SK-N-SH (cell line): ENCODE results near the gene OAS1. TPM values are rescaled to one million over a fixed set of nuclear protein-coding genes. Genes with fewer than 3 reads are reported as not detected.

Experiments
- CTCF ChIA-PET: fragments of 300-600, 350-600 bp; formaldehyde crosslinking; extraction: SDS; loops from one replicate; lab custom pipeline; 2021; lab: Yijun Ruan, JAX
- POLR2A ChIA-PET: fragments of 350-600 bp; sonication (Branson Sonifier 250); formaldehyde crosslinking; extraction: SDS; loops from one replicate; lab custom pipeline; 2020; ENCODE audit warnings: antibody characterized with exemption, inconsistent platforms; lab: Yijun Ruan, JAX
- DNase-seq: peaks from one replicate; pipeline ENCODE4 v3.0.0; 2012
- H2AFZ ChIP-seq: fragments of 200-600 bp; sonication (generic); 2 replicates; pipeline ENCODE4 v1.8.1; 2016; ENCODE audit warnings: antibody characterized with exemption, mild to moderate bottlenecking, low read depth
- H3F3A ChIP-seq: fragments of 200-600 bp; sonication (generic); replicated peaks from 2 replicates; pipeline ENCODE3; 2016; ENCODE audit warnings: antibody characterized with exemption, mild to moderate bottlenecking; ENCODE audit not compliant: insufficient read depth
- H3K27ac ChIP-seq, 2 experiments: fragments of 200-500 bp in 1 of 2; fragments of 200-600 bp in 1 of 2; sonication (Bioruptor generic) in 1 of 2; sonication (generic), shearing (Covaris generic) in 1 of 2; 2 replicates each; pipeline versions ENCODE4 v1.5.1 to v1.6.1; 2014 to 2016; ENCODE audit warnings: low read depth in 2 of 2, inconsistent platforms in 1 of 2, low read length in 1 of 2, mild to moderate bottlenecking in 1 of 2, mixed read lengths in 1 of 2
- H3K27me3 ChIP-seq: fragments of 200-600 bp; sonication (generic), shearing (Covaris generic); 2 replicates; pipeline ENCODE4 v1.6.1; 2016; ENCODE audit warnings: mixed run types; ENCODE audit not compliant: insufficient read depth
- H3K36me3 ChIP-seq, 2 experiments: fragments of 200-500 bp in 1 of 2; fragments of 200-600 bp in 1 of 2; sonication (Bioruptor generic) in 1 of 2; sonication (generic) in 1 of 2; replicated peaks in 1 of 2; 2 replicates each; pipeline versions ENCODE3 to v1.5.1; 2014 to 2016; ENCODE audit warnings: low read length in 1 of 2, mild to moderate bottlenecking in 1 of 2; ENCODE audit not compliant: insufficient read depth in 2 of 2, control insufficient read depth in 1 of 2
- H3K4me1 ChIP-seq, 2 experiments: fragments of 200-500 bp in 1 of 2; fragments of 200-600 bp in 1 of 2; sonication (Bioruptor generic) in 1 of 2; sonication (generic), shearing (Covaris generic) in 1 of 2; 2 replicates each; pipeline versions ENCODE4 v1.5.1 to v1.6.1; 2014 to 2016; ENCODE audit warnings: low read depth in 1 of 2, low read length in 1 of 2, mixed run types in 1 of 2; ENCODE audit not compliant: insufficient read depth in 2 of 2, control insufficient read depth in 1 of 2
- H3K4me2 ChIP-seq: fragments of 200-600 bp; sonication (generic), shearing (Covaris generic); 2 replicates; pipeline ENCODE4 v1.6.1; 2017; ENCODE audit warnings: mixed run types
- H3K4me3 ChIP-seq, 2 experiments: fragments of 200-500 bp in 1 of 2; fragments of 200-600 bp in 1 of 2; sonication (Bioruptor generic) in 1 of 2; sonication (generic), shearing (Covaris generic) in 1 of 2; 2 replicates each; pipeline versions ENCODE4 v1.5.1 to v1.8.1; 2014 to 2016; ENCODE audit warnings: low read depth in 2 of 2, inconsistent platforms in 1 of 2, low read length in 1 of 2, mild to moderate bottlenecking in 1 of 2, mixed read lengths in 1 of 2, moderate library complexity in 1 of 2
- H3K79me2 ChIP-seq: fragments of 200-600 bp; sonication (generic); 2 replicates; pipeline ENCODE4 v1.8.1; 2017; ENCODE audit warnings: mild to moderate bottlenecking; ENCODE audit not compliant: insufficient read depth
- H3K9ac ChIP-seq: fragments of 200-600 bp; sonication (generic); 2 replicates; pipeline ENCODE4 v1.6.1; 2017; ENCODE audit warnings: mixed run types
- H3K9me2 ChIP-seq: fragments of 200-600 bp; sonication (generic); 2 replicates; pipeline ENCODE4 v1.6.1; 2017; ENCODE audit warnings: mixed run types
- H3K9me3 ChIP-seq: fragments of 200-600 bp; sonication (generic); 2 replicates; pipeline ENCODE4 v1.6.1; 2017; ENCODE audit warnings: mixed run types, mild to moderate bottlenecking, moderate library complexity
- H4K20me1 ChIP-seq: fragments of 200-600 bp; sonication (generic); 2 replicates; pipeline ENCODE4 v1.6.1; 2017; ENCODE audit warnings: mild to moderate bottlenecking, mixed run types; ENCODE audit not compliant: insufficient read depth
- CTCF ChIP-seq: fragments of 200-600 bp; sonication (generic); IDR thresholded peaks from 2 replicates; pipeline ENCODE4 v1.6.1; 2017; ENCODE audit warnings: antibody characterized with exemption, mild to moderate bottlenecking, moderate library complexity
- ELF1 ChIP-seq: IDR thresholded peaks from 2 replicates; pipeline ENCODE4 v1.4.0; 2012
- EP300 ChIP-seq, 2 experiments: IDR thresholded peaks; 2 replicates each; pipeline versions ENCODE4 v1.4.0 to v1.6.1; 2012; ENCODE audit warnings: borderline replicate concordance in 1 of 2, low read depth in 1 of 2, low read length in 1 of 2
- EZH2phosphoT487 ChIP-seq: fragments of 200-600 bp; sonication (generic); IDR thresholded peaks from 2 replicates; pipeline ENCODE4 v1.6.1; 2017; ENCODE audit warnings: low read depth, mixed run types, mild to moderate bottlenecking, antibody characterized with exemption, moderate library complexity, borderline replicate concordance
- FOSL2 ChIP-seq: IDR thresholded peaks from 2 replicates; pipeline ENCODE4 v1.4.0; 2012; ENCODE audit warnings: low read depth, mild to moderate bottlenecking, moderate library complexity, borderline replicate concordance
- FOXJ3 ChIP-seq: sonication (generic); formaldehyde crosslinking; IDR thresholded peaks from 2 replicates; pipeline ENCODE4 v1.5.1; 2020; ENCODE audit warnings: mild to moderate bottlenecking, missing genetic modification reagents
- IRF3 ChIP-seq: fragments of 150-350 bp; IDR thresholded peaks from 2 replicates; pipeline ENCODE4 v1.6.1; 2016; ENCODE audit warnings: mild to moderate bottlenecking, low read depth, low read length
- JUND ChIP-seq: IDR thresholded peaks from 2 replicates; pipeline ENCODE4 v1.4.0; 2012
- MEF2A ChIP-seq: IDR thresholded peaks from 2 replicates; pipeline ENCODE4 v1.4.0; 2012; ENCODE audit warnings: low read depth, borderline replicate concordance
- MXI1 ChIP-seq: IDR thresholded peaks from 2 replicates; pipeline ENCODE4 v1.6.1; 2012; ENCODE audit warnings: mild to moderate bottlenecking, low read depth, low read length, improper control_type of control experiment
- NFIC ChIP-seq: IDR thresholded peaks from 2 replicates; pipeline ENCODE4 v1.4.0; 2012; ENCODE audit warnings: borderline replicate concordance
- NRF1 ChIP-seq: IDR thresholded peaks from 2 replicates; pipeline ENCODE4 v1.6.1; 2012; ENCODE audit warnings: low read depth, mild to moderate bottlenecking, low read length
- PBX3 ChIP-seq: IDR thresholded peaks from 2 replicates; pipeline ENCODE4; 2012
- POLR2AphosphoS5 ChIP-seq: IDR thresholded peaks from 2 replicates; pipeline ENCODE4 v1.6.1; 2012; ENCODE audit warnings: low read depth, low read length
- RAD21 ChIP-seq: IDR thresholded peaks from 2 replicates; pipeline ENCODE4 v1.6.1; 2012; ENCODE audit warnings: mild to moderate bottlenecking, low read length
- RCOR1 ChIP-seq: fragments of 150-350 bp; IDR thresholded peaks from 2 replicates; pipeline ENCODE4 v1.6.1; 2017; ENCODE audit warnings: antibody characterized with exemption, low read length
- REST ChIP-seq: IDR thresholded peaks from 2 replicates; pipeline ENCODE4 v1.6.1; 2012; ENCODE audit warnings: mild to moderate bottlenecking, low read depth, low read length, moderate library complexity
- SMC3 ChIP-seq: IDR thresholded peaks from 2 replicates; pipeline ENCODE4 v1.6.1; 2012; ENCODE audit warnings: low read depth, low read length, improper control_type of control experiment
- TAF1 ChIP-seq: IDR thresholded peaks from 2 replicates; pipeline ENCODE4 v1.6.1; 2012; ENCODE audit warnings: low read depth, mild to moderate bottlenecking, low read length, moderate library complexity, borderline replicate concordance
- TCF12 ChIP-seq: IDR thresholded peaks from 2 replicates; pipeline ENCODE4 v1.4.0; 2012
- USF2 ChIP-seq: fragments of 150-350 bp; IDR thresholded peaks from 2 replicates; pipeline ENCODE4 v1.6.1; 2017; ENCODE audit warnings: antibody characterized with exemption, low read length, low read depth, borderline replicate concordance
- WGBS: methylation state at CpG from one replicate; pipeline ENCODE4 v1.1.6; 2017; ENCODE audit warnings: low lambda C conversion rate; 5-methylcytosine and 5-hydroxymethylcytosine counted together
- polyA plus RNA-seq, 3 experiments: library from polyadenylated mRNA; depleted of rRNA; stranded (reverse); fragments of >200 nt; gene quantifications; 2 replicates each; pipeline ENCODE4 v1.2.3, GENCODE V29; 2012

Gene OAS1
- polyA plus RNA-seq, 1 of the 3 experiments (the other 2 are of a cell fraction): 1.1 TPM

GRCh38 chr12:112937741-112938719 is 31.3 kb downstream of the OAS1 start, which contains the start of gene OAS3:
Gene OAS3 (plus strand): TSS chr12:112938474. CDS start chr12:112938531, 57 bp downstream.
- peak within 1 kb of the TSS in 1 of 2 experiments; percentile 65; a peak in 2 of 4 replicates for H3K27ac ChIP-seq
- TF ChIP-seq ELF1: no peak; the same call in 1 of the 2 replicates
- no peak for TF ChIP-seq TAF1
- TF ChIP-seq PBX3: no peak
- TF ChIP-seq IRF3: no peak
- peak; percentile 3; the same call in 1 of the 2 replicates for TF ChIP-seq NRF1
- TF ChIP-seq REST: peak; percentile 70; the same call in 1 of the 2 replicates
- TF ChIP-seq RCOR1: no peak
- TF ChIP-seq FOXJ3: 0 out of 2 replicates have a peak, but pooled peaks have one; percentile 22
- TF ChIP-seq EZH2phosphoT487: no peak
- no peak for TF ChIP-seq RAD21
- no peak for TF ChIP-seq EP300 (IDR thresholded peaks at IDR 0.05; ENCODE audit: borderline replicate concordance in 1 of 2, low read depth in 1 of 2, low read length in 1 of 2)
- TF ChIP-seq JUND: no peak
- TF ChIP-seq USF2: no peak
- TF ChIP-seq CTCF: no peak
- peak; percentile 20; the same call in 1 of the 2 replicates for TF ChIP-seq MXI1
- no peak for TF ChIP-seq POLR2AphosphoS5
- no peak for TF ChIP-seq SMC3
- TF ChIP-seq FOSL2: no peak
- no peak for TF ChIP-seq NFIC
- no peak for TF ChIP-seq MEF2A
- TF ChIP-seq TCF12: no peak
- H3K9me3 ChIP-seq: no peaks in the 10 kb centered on the region
- H3K9me2 ChIP-seq: no peaks in the 10 kb centered on the region
- WGBS: 37% methylated on average over 23 of the region's 50 CpGs
- H2AFZ ChIP-seq: peak within 1 kb of the TSS; percentile 94; the same call in 1 of the 2 replicates
- peak within 1 kb of the TSS; percentile 94 for H3K4me2 ChIP-seq
- H3K36me3 ChIP-seq: no peaks in the 10 kb centered on the region
- H3F3A ChIP-seq: no peaks in the 10 kb centered on the region
- H3K79me2 ChIP-seq: no peaks in the 10 kb centered on the region
- peak within 1 kb of the TSS; percentile 48; the same call in 1 of the 2 replicates for H3K9ac ChIP-seq
- H3K27me3 ChIP-seq: no peaks in the 10 kb centered on the region
- POLR2A ChIA-PET: interaction anchor here (0.8 to 1.0 kb wide), 2 partner anchors 20 to 29 kb away, joined by 3 read pairs; no protein-coding TSS in a partner anchor
- CTCF ChIA-PET: interaction anchor here (0.8 kb wide), 1 partner anchor 31 kb away, joined by 3 read pairs; no protein-coding TSS in a partner anchor
- H3K4me1 ChIP-seq: peaks cover 0 to 23% of the 10 kb centered on the region in 2 experiments; a peak in 2 of 4 replicates
- H3K4me3 ChIP-seq: peak within 1 kb of the TSS; percentile 59 to 71
- DNase-seq: peak; percentile 78
- H4K20me1 ChIP-seq: no peaks in the 10 kb centered on the region
